A549 treated with AZD2906 at 1 μM for 4 hours (cell line): Measurements from ENCODE around the gene TARS1. TPM values are rescaled to one million over a fixed set of nuclear protein-coding genes. Genes with fewer than 3 reads are reported as not detected.

Experiments used
- total RNA-seq: library from RNA; stranded (reverse); fragments of 200-300 nt; extraction: Qiagen RNA extraction; gene quantifications from 5 replicates; pipeline ENCODE4 v1.2.3, GENCODE V29; 2022

The TARS1 gene
- total RNA-seq, result 118 to 159 TPM (median 124 TPM) in 5 replicates

GRCh38 chr5:33440482-33441240 lies at the start of gene TARS1:
Gene TARS1 (plus strand): TSS chr5:33440965. CDS start chr5:33441087, 122 bp downstream.

